H9 (cell line): Measurements from ENCODE around the gene ALG13. TPM values are rescaled to one million over a fixed set of nuclear protein-coding genes. Genes with fewer than 3 reads are reported as not detected.

Source experiments
- DNase-seq: peaks from one replicate; pipeline ENCODE4 v3.0.0-alpha.2; 2017
- H2AFZ ChIP-seq: one replicate; pipeline ENCODE4 v1.6.1; 2013; ENCODE audit warnings: mild to moderate bottlenecking, low read length, control low read depth, moderate library complexity
- H2AK5ac ChIP-seq: 2 replicates; pipeline ENCODE4 v1.6.1; 2013; ENCODE audit warnings: low read length, control low read depth, mixed read lengths; ENCODE audit not compliant: insufficient read length
- H2BK120ac ChIP-seq: one replicate; pipeline ENCODE4 v1.6.1; 2013; ENCODE audit warnings: low read depth, mild to moderate bottlenecking, low read length, control low read depth, inconsistent platforms; ENCODE audit not compliant: poor library complexity, severe bottlenecking
- H2BK12ac ChIP-seq: 2 replicates; pipeline ENCODE4 v1.6.1; 2013; ENCODE audit warnings: low read length, control low read depth, mixed read lengths, low read depth; ENCODE audit not compliant: insufficient read length
- H2BK15ac ChIP-seq: 2 replicates; pipeline ENCODE4 v1.6.1; 2013; ENCODE audit warnings: low read depth, low read length, control low read depth
- H2BK20ac ChIP-seq: one replicate; pipeline ENCODE4 v1.6.1; 2013; ENCODE audit warnings: low read depth, mild to moderate bottlenecking, low read length, control low read depth, inconsistent platforms; ENCODE audit not compliant: poor library complexity, severe bottlenecking
- H2BK5ac ChIP-seq: 2 replicates; pipeline ENCODE4 v1.6.1; 2013; ENCODE audit warnings: low read length, control low read depth, mixed read lengths; ENCODE audit not compliant: insufficient read length
- H3K14ac ChIP-seq: 2 replicates; pipeline ENCODE4 v1.6.1; 2013; ENCODE audit warnings: low read length, control low read depth; ENCODE audit not compliant: insufficient read depth
- H3K18ac ChIP-seq: 2 replicates; pipeline ENCODE4 v1.6.1; 2013; ENCODE audit warnings: low read depth, mild to moderate bottlenecking, mixed read lengths, low read length, control low read depth; ENCODE audit not compliant: insufficient read length
- H3K23ac ChIP-seq: 2 replicates; pipeline ENCODE4 v1.6.1; 2013; ENCODE audit warnings: low read length, control low read depth, mixed read lengths, low read depth; ENCODE audit not compliant: insufficient read length
- H3K23me2 ChIP-seq: 2 replicates; pipeline ENCODE4 v1.6.1; 2013; ENCODE audit warnings: low read depth, mild to moderate bottlenecking, mixed read lengths, low read length, control low read depth; ENCODE audit not compliant: insufficient read length, poor library complexity, severe bottlenecking
- H3K27ac ChIP-seq: 2 replicates; pipeline ENCODE4 v1.5.1; 2013; ENCODE audit warnings: low read length, control low read depth, mixed read lengths, low read depth; ENCODE audit not compliant: insufficient read length
- H3K27me3 ChIP-seq: 2 replicates; pipeline ENCODE4 v1.6.1; 2013; ENCODE audit warnings: low read length, control low read depth, inconsistent platforms; ENCODE audit not compliant: insufficient read depth
- H3K4ac ChIP-seq: 2 replicates; pipeline ENCODE4 v1.6.1; 2013; ENCODE audit warnings: low read depth, mild to moderate bottlenecking, control low read depth, inconsistent platforms, low read length, moderate library complexity
- H3K4me1 ChIP-seq: 2 replicates; pipeline ENCODE4 v1.6.1; 2013; ENCODE audit warnings: low read length, control low read depth, inconsistent platforms; ENCODE audit not compliant: insufficient read depth
- H3K4me2 ChIP-seq: 2 replicates; pipeline ENCODE4 v1.6.1; 2013; ENCODE audit warnings: low read length, control low read depth, mixed read lengths; ENCODE audit not compliant: insufficient read length, insufficient read depth
- H3K56ac ChIP-seq: 2 replicates; pipeline ENCODE4 v1.6.1; 2013; ENCODE audit warnings: low read depth, mild to moderate bottlenecking, mixed read lengths, low read length, control low read depth; ENCODE audit not compliant: insufficient read length
- H3K79me1 ChIP-seq: 2 replicates; pipeline ENCODE4 v1.6.1; 2013; ENCODE audit warnings: low read depth, mild to moderate bottlenecking, moderate library complexity, low read length, control low read depth, inconsistent platforms; ENCODE audit not compliant: insufficient read depth, poor library complexity, severe bottlenecking
- H3K79me2 ChIP-seq: 2 replicates; pipeline ENCODE4 v1.6.1; 2013; ENCODE audit warnings: low read length, control low read depth, inconsistent platforms; ENCODE audit not compliant: insufficient read depth
- H3K9ac ChIP-seq: 2 replicates; pipeline ENCODE4 v1.6.1; 2013; ENCODE audit warnings: low read length, control low read depth, mixed read lengths; ENCODE audit not compliant: insufficient read length; ENCODE audit errors: extremely low read depth
- H3K9me3 ChIP-seq: one replicate; pipeline ENCODE4 v1.6.1; 2013; ENCODE audit warnings: low read depth, low read length, inconsistent platforms; ENCODE audit not compliant: control insufficient read depth
- H3T11ph ChIP-seq: one replicate; pipeline ENCODE4 v1.6.1; 2013; ENCODE audit warnings: mild to moderate bottlenecking, low read length, control low read depth, inconsistent platforms
- H4K20me1 ChIP-seq: one replicate; pipeline ENCODE4 v1.6.1; 2013; ENCODE audit not compliant: control insufficient read depth, insufficient read length, insufficient read depth
- H4K5ac ChIP-seq: 2 replicates; pipeline ENCODE4 v1.6.1; 2013; ENCODE audit warnings: low read depth, mild to moderate bottlenecking, mixed read lengths, low read length, control low read depth; ENCODE audit not compliant: insufficient read length
- H4K8ac ChIP-seq: replicated peaks from 2 replicates; pipeline ENCODE4 v1.6.1; 2013; ENCODE audit warnings: low read length, control low read depth, mixed read lengths, low read depth; ENCODE audit not compliant: insufficient read length
- H4K91ac ChIP-seq: 2 replicates; pipeline ENCODE4 v1.6.1; 2013; ENCODE audit warnings: low read depth, mild to moderate bottlenecking, moderate library complexity, mixed read lengths, low read length, control low read depth; ENCODE audit not compliant: insufficient read length
- H3K27ac Mint-ChIP-seq, 3 experiments: 2 replicates in 2 of 3; 3 replicates in 1 of 3; pipeline ENCODE4 v1.8.0; 2020 to 2021; ENCODE audit warnings: mixed read lengths in 3 of 3, mild to moderate bottlenecking in 1 of 3, moderate library complexity in 1 of 3
- H3K27me3 Mint-ChIP-seq: 2 replicates; pipeline ENCODE4 v1.8.0; 2021; ENCODE audit warnings: low read depth, mild to moderate bottlenecking, moderate library complexity, mixed read lengths
- H3K36me3 Mint-ChIP-seq, 3 experiments: 2 replicates in 2 of 3; 3 replicates in 1 of 3; pipeline ENCODE4 v1.8.0; 2020 to 2021; ENCODE audit warnings: low read depth in 3 of 3, mixed read lengths in 3 of 3; ENCODE audit not compliant: insufficient read depth in 1 of 3
- H3K4me1 Mint-ChIP-seq, 2 experiments: 2 replicates each; pipeline ENCODE4 v1.8.0; 2020; ENCODE audit warnings: mixed read lengths in 2 of 2
- H3K4me3 Mint-ChIP-seq, 2 experiments: 2 replicates in 1 of 2; 3 replicates in 1 of 2; pipeline ENCODE4 v1.8.0; 2020 to 2021; ENCODE audit warnings: mild to moderate bottlenecking in 2 of 2, mixed read lengths in 2 of 2, moderate library complexity in 1 of 2
- H3K9me3 Mint-ChIP-seq, 2 experiments: 2 replicates in 1 of 2; 3 replicates in 1 of 2; pipeline ENCODE4 v1.8.0; 2020; ENCODE audit warnings: mild to moderate bottlenecking in 2 of 2, mixed read lengths in 2 of 2, moderate library complexity in 1 of 2
- CTCF ChIP-seq: fragments of 200-600 bp; sonication (generic); conservative IDR thresholded peaks from 3 replicates; pipeline ENCODE4 v1.8.0; 2021; ENCODE audit warnings: antibody characterized with exemption, mild to moderate bottlenecking
- WGBS: extraction: QIAGEN DNeasy Blood & Tissue Kit; methylation state at CpG from one replicate; pipeline ENCODE4 v1.1.7; 2013; ENCODE audit warnings: missing lambda C conversion rate, low lambda C conversion rate, mixed read lengths; ENCODE audit not compliant: insufficient read length; ENCODE audit errors: extremely low coverage; 5-methylcytosine and 5-hydroxymethylcytosine counted together
- total RNA-seq: library from RNA; stranded (reverse); gene quantifications from 2 replicates; pipeline ENCODE4 v1.2.1, GENCODE V29; 2021

Gene ALG13
- total RNA-seq, 1 experiment from 2014 or later = 91.9 TPM

DNA sequence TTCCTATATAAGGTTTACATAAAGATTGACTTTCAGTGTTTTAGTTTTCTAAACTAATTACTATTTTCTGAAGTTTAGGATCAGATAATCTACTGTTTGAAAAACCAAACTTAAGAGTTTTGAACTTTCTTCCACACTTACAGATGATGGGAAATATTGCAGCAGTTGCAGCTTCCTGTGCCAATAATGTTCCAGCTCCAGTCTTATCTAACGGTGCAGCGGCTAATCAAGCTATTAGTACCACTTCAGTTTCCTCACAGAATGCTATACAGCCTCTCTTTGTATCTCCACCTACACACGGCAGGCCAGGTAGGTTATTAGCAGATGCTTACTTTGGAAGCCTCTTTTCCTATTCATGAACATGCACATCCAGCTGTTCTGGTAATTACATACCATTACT lies 55.6 kb downstream of the ALG13 start:
- Histone ChIP-seq H2BK15ac (no peak overlapping the region), H2AFZ (no peak overlapping the region), H3K79me1 (no peaks in the 10 kb centered on the region), H3K79me2 (no peaks in the 10 kb centered on the region), H3T11ph (no peak overlapping the region), H3K23me2 (no peaks in the 10 kb centered on the region), H3K9me3 (no peaks in the 10 kb centered on the region), H2BK12ac (no peak overlapping the region), H4K5ac (no peak overlapping the region), H3K23ac (no peak overlapping the region), H2BK120ac (no peak overlapping the region), H2BK20ac (no peak overlapping the region), H3K27ac (no peak overlapping the region), H4K20me1 (no peaks in the 10 kb centered on the region), H3K4me1 (no peaks in the 10 kb centered on the region), H2BK5ac (no peak overlapping the region), H3K27me3 (no peaks in the 10 kb centered on the region), H3K18ac (no peak overlapping the region), H3K4me2 (no peak overlapping the region), H4K8ac (no peak overlapping the region), H3K14ac (no peak overlapping the region), H3K9ac (no peak overlapping the region), H4K91ac (no peak overlapping the region), H2AK5ac (no peak overlapping the region), H3K56ac (no peak overlapping the region), H3K4ac (no peak overlapping the region)
- H3K4me3 Mint-ChIP-seq = no peak overlapping the region
- WGBS = no CpG with 5 or more reads among the region's 3 CpGs
- no peak overlapping the region for H3K27ac Mint-ChIP-seq
- peaks cover 9 to 75% (median 69%) of the 10 kb centered on the region in 3 experiments; a peak in 6 of 7 replicates for H3K36me3 Mint-ChIP-seq
- TF ChIP-seq CTCF = no peak
- H3K9me3 Mint-ChIP-seq = no peaks in the 10 kb centered on the region
- H3K4me1 Mint-ChIP-seq = no peaks in the 10 kb centered on the region
- H3K27me3 Mint-ChIP-seq = no peaks in the 10 kb centered on the region
- no peak for DNase-seq
